OCI-LY1 (cell line): Measurements from ENCODE around the gene ESPNL.

Experiments
- H2AFZ ChIP-seq: fragments of 200-600 bp; sonication (generic), shearing (Covaris generic); 2 replicates; pipeline ENCODE4 v1.6.0; 2014; ENCODE audit warnings: antibody characterized with exemption, mild to moderate bottlenecking, low read length
- H3F3A ChIP-seq: fragments of 200-600 bp; sonication (generic), shearing (Covaris generic); 2 replicates; pipeline ENCODE4 v1.6.0; 2014; ENCODE audit warnings: mild to moderate bottlenecking, antibody characterized with exemption, low read length, moderate library complexity; ENCODE audit not compliant: insufficient read depth
- H3K27ac ChIP-seq: fragments of 200-600 bp; sonication (generic); 2 replicates; pipeline ENCODE4 v1.5.1; 2014; ENCODE audit warnings: low read length, mixed run types, mild to moderate bottlenecking, low read depth; ENCODE audit not compliant: poor library complexity, severe bottlenecking
- H3K27me3 ChIP-seq: fragments of 200-600 bp; sonication (generic); 2 replicates; pipeline ENCODE4 v1.6.0; 2014; ENCODE audit warnings: antibody characterized with exemption, mild to moderate bottlenecking, low read length, moderate library complexity; ENCODE audit not compliant: insufficient read depth
- H3K36me3 ChIP-seq: fragments of 200-600 bp; sonication (generic); 2 replicates; pipeline ENCODE4 v1.6.1; 2014; ENCODE audit warnings: mild to moderate bottlenecking, antibody characterized with exemption, low read length, moderate library complexity, mixed read lengths; ENCODE audit not compliant: insufficient read depth
- H3K4me1 ChIP-seq: fragments of 200-600 bp; sonication (generic); 2 replicates; pipeline ENCODE4 v1.5.1; 2014; ENCODE audit warnings: mild to moderate bottlenecking, low read length, moderate library complexity; ENCODE audit not compliant: insufficient read depth, severe bottlenecking
- H3K4me2 ChIP-seq: fragments of 200-600 bp; sonication (generic), shearing (Covaris generic); 2 replicates; pipeline ENCODE4 v1.6.1; 2014; ENCODE audit warnings: low read length
- H3K4me3 ChIP-seq: fragments of 200-600 bp; sonication (generic); 2 replicates; pipeline ENCODE4 v1.5.1; 2014; ENCODE audit warnings: low read length, low read depth, mild to moderate bottlenecking, mixed read lengths; ENCODE audit not compliant: poor library complexity, severe bottlenecking
- H3K79me2 ChIP-seq: fragments of 200-600 bp; shearing (Covaris generic); 2 replicates; pipeline ENCODE4 v1.6.1; 2016; ENCODE audit warnings: mixed run types, low read length, mixed read lengths; ENCODE audit not compliant: insufficient read depth
- H3K9ac ChIP-seq: fragments of 200-600 bp; sonication (generic), shearing (Covaris generic); 2 replicates; pipeline ENCODE4 v1.6.1; 2014; ENCODE audit warnings: mild to moderate bottlenecking, low read length, mixed read lengths
- H3K9me2 ChIP-seq: fragments of 200-600 bp; sonication (generic), shearing (Covaris generic); 2 replicates; pipeline ENCODE4 v1.6.1; 2014; ENCODE audit warnings: low read depth, mild to moderate bottlenecking, low read length, mixed read lengths
- H3K9me3 ChIP-seq: fragments of 200-600 bp; shearing (Covaris generic); 2 replicates; pipeline ENCODE4 v1.6.1; 2014; ENCODE audit warnings: low read length, mixed read lengths
- H4K20me1 ChIP-seq: fragments of 200-600 bp; sonication (generic), shearing (Covaris generic); 2 replicates; pipeline ENCODE4 v1.6.0; 2016; ENCODE audit warnings: mild to moderate bottlenecking, low read length; ENCODE audit not compliant: insufficient read depth
- EZH2 ChIP-seq: fragments of 200-600 bp; sonication (generic), shearing (Covaris generic); IDR thresholded peaks from 2 replicates; pipeline ENCODE4 v1.8.0; 2017; ENCODE audit warnings: borderline replicate concordance, mixed run types, mild to moderate bottlenecking, antibody characterized with exemption, low read length, moderate library complexity, mixed read lengths
- TF ChIP-seq, protein P1 (sequence below): fragments of 200-600 bp; sonication (generic), shearing (Covaris generic); IDR thresholded peaks from 2 replicates; pipeline ENCODE4 v1.5.1; 2017; ENCODE audit warnings: mild to moderate bottlenecking, antibody characterized with exemption, low read length, moderate library complexity, mixed read lengths

ESPNL gene

DNA sequence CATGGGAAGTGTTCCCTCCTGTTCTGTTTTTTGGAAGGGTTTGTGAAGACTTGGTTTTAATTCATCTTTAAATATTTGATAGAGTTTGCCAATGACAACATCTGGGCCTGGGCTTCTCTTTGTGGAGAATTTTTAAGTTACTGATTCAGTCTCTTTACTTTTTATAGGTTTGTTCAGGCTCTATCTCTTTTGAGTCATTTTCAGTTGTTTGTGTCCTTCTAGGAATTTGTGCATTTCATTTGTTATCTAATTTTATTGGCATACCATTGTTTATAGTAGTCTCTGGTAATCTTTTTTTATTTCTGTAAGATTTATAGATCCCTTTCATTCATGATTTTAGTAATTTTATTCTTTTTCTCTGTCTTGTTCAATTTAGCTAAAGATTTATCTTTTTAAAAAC, 24.7 kb upstream of the ESPNL start:
- peaks cover 77% of the 10 kb centered on the region for H3K36me3 ChIP-seq
- H3K4me3 ChIP-seq: no peak overlapping the region
- no peaks in the 10 kb centered on the region for H3K9me2 ChIP-seq
- H3K4me2 ChIP-seq: no peak overlapping the region
- no peak for TF ChIP-seq EZH2
- TF ChIP-seq, protein P1, sequence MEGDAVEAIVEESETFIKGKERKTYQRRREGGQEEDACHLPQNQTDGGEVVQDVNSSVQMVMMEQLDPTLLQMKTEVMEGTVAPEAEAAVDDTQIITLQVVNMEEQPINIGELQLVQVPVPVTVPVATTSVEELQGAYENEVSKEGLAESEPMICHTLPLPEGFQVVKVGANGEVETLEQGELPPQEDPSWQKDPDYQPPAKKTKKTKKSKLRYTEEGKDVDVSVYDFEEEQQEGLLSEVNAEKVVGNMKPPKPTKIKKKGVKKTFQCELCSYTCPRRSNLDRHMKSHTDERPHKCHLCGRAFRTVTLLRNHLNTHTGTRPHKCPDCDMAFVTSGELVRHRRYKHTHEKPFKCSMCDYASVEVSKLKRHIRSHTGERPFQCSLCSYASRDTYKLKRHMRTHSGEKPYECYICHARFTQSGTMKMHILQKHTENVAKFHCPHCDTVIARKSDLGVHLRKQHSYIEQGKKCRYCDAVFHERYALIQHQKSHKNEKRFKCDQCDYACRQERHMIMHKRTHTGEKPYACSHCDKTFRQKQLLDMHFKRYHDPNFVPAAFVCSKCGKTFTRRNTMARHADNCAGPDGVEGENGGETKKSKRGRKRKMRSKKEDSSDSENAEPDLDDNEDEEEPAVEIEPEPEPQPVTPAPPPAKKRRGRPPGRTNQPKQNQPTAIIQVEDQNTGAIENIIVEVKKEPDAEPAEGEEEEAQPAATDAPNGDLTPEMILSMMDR: no peak
- H3K27ac ChIP-seq: no peak overlapping the region
- H3K9me3 ChIP-seq: peaks cover 17% of the 10 kb centered on the region
- no peaks in the 10 kb centered on the region for H3F3A ChIP-seq
- no peak overlapping the region for H3K9ac ChIP-seq
- H3K79me2 ChIP-seq: no peaks in the 10 kb centered on the region
- H4K20me1 ChIP-seq: no peaks in the 10 kb centered on the region
- H3K27me3 ChIP-seq: no peaks in the 10 kb centered on the region
- no peak overlapping the region for H2AFZ ChIP-seq
- no peaks in the 10 kb centered on the region for H3K4me1 ChIP-seq

GRCh38 chr2:238077292-238077691, 22.8 kb upstream of the ESPNL start:
- TF ChIP-seq, protein P1: no peak
- TF ChIP-seq EZH2: no peak
- no peak overlapping the region for H3K9ac ChIP-seq
- no peak overlapping the region for H3K27ac ChIP-seq
- no peak overlapping the region for H3K4me2 ChIP-seq
- no peak overlapping the region for H3K4me3 ChIP-seq
- no peaks in the 10 kb centered on the region for H3K4me1 ChIP-seq
- H4K20me1 ChIP-seq: no peaks in the 10 kb centered on the region
- no peak overlapping the region for H2AFZ ChIP-seq
- peaks cover 72% of the 10 kb centered on the region for H3K36me3 ChIP-seq
- H3K9me3 ChIP-seq: peaks cover 13% of the 10 kb centered on the region
- no peaks in the 10 kb centered on the region for H3K9me2 ChIP-seq
- H3K27me3 ChIP-seq: no peaks in the 10 kb centered on the region
- H3K79me2 ChIP-seq: no peaks in the 10 kb centered on the region
- no peaks in the 10 kb centered on the region for H3F3A ChIP-seq

DNA sequence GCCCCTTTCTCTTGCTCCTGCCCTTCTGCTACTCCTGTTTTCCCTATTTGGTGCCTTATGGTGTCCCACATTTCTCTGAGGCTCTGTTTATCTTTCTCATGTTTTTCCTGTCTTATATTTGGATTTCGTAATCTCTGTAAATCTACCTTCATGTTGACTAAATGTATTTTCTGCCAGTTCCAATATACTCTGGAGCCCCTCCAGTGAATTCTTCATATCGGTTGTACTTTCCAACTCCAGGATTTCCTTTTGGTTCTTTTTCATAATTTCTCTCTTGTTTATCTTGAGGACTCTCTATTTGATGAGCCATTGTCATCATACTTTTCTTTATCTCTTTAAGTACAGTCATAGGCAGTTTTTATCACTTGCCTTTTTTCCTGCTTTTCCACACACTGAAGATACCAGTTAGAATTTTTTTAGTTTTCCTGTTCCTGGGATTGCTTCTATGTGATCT, 20.2 kb upstream of the ESPNL start:
- Histone ChIP-seq H3K9me3 (peaks cover 3% of the 10 kb centered on the region; the same call in 1 of the 2 replicates), H3K36me3 (peaks cover 68% of the 10 kb centered on the region), H3K9ac (no peak overlapping the region), H3K9me2 (no peaks in the 10 kb centered on the region), H3K4me2 (no peak overlapping the region), H3K4me3 (no peak overlapping the region), H4K20me1 (no peaks in the 10 kb centered on the region), H2AFZ (no peak overlapping the region), H3K79me2 (no peaks in the 10 kb centered on the region), H3K4me1 (no peaks in the 10 kb centered on the region), H3F3A (no peaks in the 10 kb centered on the region), H3K27me3 (no peaks in the 10 kb centered on the region), H3K27ac (no peak overlapping the region)
- TF ChIP-seq, protein P1: no peak
- TF ChIP-seq EZH2: no peak
